ENCODE measurements around the gene KLK10. TPM values are rescaled to one million over a fixed set of nuclear protein-coding genes. Genes with fewer than 3 reads are reported as not detected.

Gene KLK10
- total RNA-seq, 4 donors from 2014 or later = 1.6 to 14.2 (median 9.8) TPM; not detected in 1

GRCh38 chr19:51002542-51003311 lies 16.8 kb downstream of the KLK10 start:
- TF ChIP-seq CTCF (IDR thresholded peaks at IDR 0.05) = no peak
- DNase-seq (ENCODE audit: low spot score) (peak; percentile 74), ATAC-seq (ENCODE audit: low FRiP score) (peak; percentile 75)

GRCh38 chr19:51002089-51002532 lies 17.4 kb downstream of the KLK10 start:
- DNase-seq (ENCODE audit: low spot score) (no peak), ATAC-seq (ENCODE audit: low FRiP score) (peak; percentile 65)

GRCh38 chr19:51001515-51001914 lies 18.0 kb downstream of the KLK10 start, which contains the start of gene KLK8:
KLK8 (minus strand) TSS chr19:51001604; CDS start chr19:51001167, 437 bp downstream.
- DNase-seq (ENCODE audit: low spot score) (no peak), ATAC-seq (ENCODE audit: low FRiP score) (peak; percentile 80)
- TF ChIP-seq CTCF (IDR thresholded peaks at IDR 0.05) = no peak

More at GRCh38 chr19:51002089-51002532, 17.4 kb downstream of the KLK10 start:
- no peak for TF ChIP-seq CTCF (IDR thresholded peaks at IDR 0.05)

- ATAC-seq (ENCODE audit: low FRiP score) (peak; percentile 64), DNase-seq (ENCODE audit: low spot score) (no peak)
- TF ChIP-seq CTCF (IDR thresholded peaks at IDR 0.05) = no peak
Measured at GRCh38 chr19:51000981-51001380, 18.5 kb downstream of the KLK10 start.

GRCh38 chr19:51000426-51000825 lies 19.1 kb downstream of the KLK10 start:
- no peak for ATAC-seq (ENCODE audit: low FRiP score)
- TF ChIP-seq CTCF (IDR thresholded peaks at IDR 0.05) = no peak
- DNase-seq (ENCODE audit: low spot score) = no peak

GRCh38 chr19:50998686-50999085 lies 20.8 kb downstream of the KLK10 start:
- DNase-seq (ENCODE audit: low spot score) = no peak
- ATAC-seq (ENCODE audit: low FRiP score) = no peak
- no peak for TF ChIP-seq CTCF (IDR thresholded peaks at IDR 0.05)

- no peak for DNase-seq (ENCODE audit: low spot score)
Measured at GRCh38 chr19:50998061-50998460, 21.4 kb downstream of the KLK10 start.

More at GRCh38 chr19:50998061-50998460, 21.4 kb downstream of the KLK10 start:
- ATAC-seq (ENCODE audit: low FRiP score) = no peak
- no peak for TF ChIP-seq CTCF (IDR thresholded peaks at IDR 0.05)

Data from omental fat pad (tissue), 4 donors.